K562 (cell line): ENCODE measurements around the gene PRDX2. TPM values are rescaled to one million over a fixed set of nuclear protein-coding genes. Genes with fewer than 3 reads are reported as not detected.

ENCODE experiments used
- CTBP1 ChIP-seq: fragments of 450-650 bp; IDR thresholded peaks from 2 replicates; pipeline ENCODE4 v1.6.1; 2016; ENCODE audit warnings: borderline replicate concordance
- ETV6 ChIP-seq, 3 experiments: fragments of 150-350 bp in 1 of 3; sonication (generic) in 1 of 3; formaldehyde crosslinking in 1 of 3; IDR thresholded peaks; 2 replicates each; pipeline versions ENCODE4 v1.6.1 to v1.8.0; 2014 to 2022; ENCODE audit warnings: borderline replicate concordance in 2 of 3, low read depth in 2 of 3, antibody characterized with exemption in 1 of 3, low read length in 1 of 3, mild to moderate bottlenecking in 1 of 3, missing genetic modification reagents in 1 of 3
- FOXK1 ChIP-seq: sonication (generic); formaldehyde crosslinking; IDR thresholded peaks from 2 replicates; pipeline ENCODE4 v1.8.0; 2022; ENCODE audit warnings: missing genetic modification reagents, mild to moderate bottlenecking, borderline replicate concordance
- HNRNPL ChIP-seq: fragments of 200-400 bp; formaldehyde crosslinking; IDR thresholded peaks from 2 replicates; pipeline ENCODE4 v1.6.1; 2017; ENCODE audit warnings: low read depth, mild to moderate bottlenecking, low read length
- IFI16 ChIP-seq: fragments of 250-450 bp; sonication (Bioruptor Pico); IDR thresholded peaks from 2 replicates; pipeline ENCODE4 v2.1.2; 2022; ENCODE audit warnings: mild to moderate bottlenecking, inconsistent platforms
- RBBP5 ChIP-seq: fragments of 200-600 bp; sonication (generic); IDR thresholded peaks from 2 replicates; pipeline ENCODE4 v1.6.1; 2012; ENCODE audit warnings: borderline replicate concordance, mild to moderate bottlenecking, low read length, control low read depth, inconsistent platforms; ENCODE audit not compliant: insufficient read depth, poor library complexity, severe bottlenecking
- YY1 ChIP-seq, 3 experiments: IDR thresholded peaks; 2 replicates each; pipeline ENCODE4 v1.6.1; 2011; ENCODE audit warnings: low read length in 2 of 3, mild to moderate bottlenecking in 2 of 3, moderate library complexity in 2 of 3, borderline replicate concordance in 1 of 3, control low read depth in 1 of 3, low read depth in 1 of 3; ENCODE audit not compliant: insufficient read depth in 3 of 3, insufficient replicate concordance in 2 of 3, control insufficient read depth in 1 of 3, insufficient read length in 1 of 3; ENCODE audit errors: extremely low read depth in 1 of 3
- ZNF79 ChIP-seq: fragments of 250-450 bp; sonication (Bioruptor Pico); IDR thresholded peaks from 2 replicates; pipeline ENCODE4 v1.4.0; 2020; ENCODE audit warnings: low read depth, mild to moderate bottlenecking, moderate library complexity
- polyA plus RNA-seq, 8 experiments: library from polyadenylated mRNA; depleted of rRNA in 4 of 8; stranded (reverse) in 5 of 8; unstranded in 3 of 8; fragments of >200 nt; fragmentation: Nextera tagmentation in 2 of 8; fragmentation: Illumina TruSeq in 1 of 8; extraction: Ambion mirVana in 2 of 8; extraction: Trizol in 1 of 8; gene quantifications; 2 replicates each; pipeline versions ENCODE4 v1.2.1 to v1.2.3, GENCODE V29; 2011 to 2014; ENCODE audit warnings: inconsistent platforms in 1 of 8, missing spikeins in 1 of 8
- total RNA-seq, 7 experiments: library from RNA; depleted of rRNA in 6 of 7; stranded (reverse); fragments of >200 nt in 6 of 7; fragmentation: Illumina TruSeq in 2 of 7; extraction: Trizol in 2 of 7; gene quantifications; 2 replicates each; pipeline versions ENCODE4 v1.2.1 to v1.2.3, GENCODE V29; 2011 to 2021; ENCODE audit warnings: low replicate concordance in 1 of 7
- TF ChIP-seq, protein P1 (sequence below): sonication (generic); formaldehyde crosslinking; IDR thresholded peaks from 2 replicates; pipeline ENCODE4 v1.8.1; 2023; ENCODE audit warnings: mild to moderate bottlenecking, missing genetic modification reagents
- TF ChIP-seq, protein P2 (sequence below), 3 experiments: fragments of 200-800 bp in 1 of 3; sonication (Bioruptor generic) in 1 of 3; sonication (generic) in 1 of 3; formaldehyde crosslinking in 1 of 3; IDR thresholded peaks; 2 replicates each; pipeline versions ENCODE4 v1.6.1 to v1.8.0; 2016 to 2022; ENCODE audit warnings: mild to moderate bottlenecking in 2 of 3, missing compliant biosample characterization in 2 of 3, missing genetic modification characterization in 2 of 3, missing genetic modification reagents in 1 of 3
- TF ChIP-seq, protein P3 (sequence below): fragments of 450-650 bp; formaldehyde crosslinking; IDR thresholded peaks from 2 replicates; pipeline ENCODE4 v1.4.0; 2020; ENCODE audit warnings: mild to moderate bottlenecking, moderate library complexity
- TF ChIP-seq, protein P4 (sequence below): fragments of 450-650 bp; IDR thresholded peaks from 2 replicates; pipeline ENCODE4 v1.6.1; 2016; ENCODE audit warnings: mild to moderate bottlenecking
- TF ChIP-seq, protein P5 (sequence below): fragments of 450-650 bp; formaldehyde crosslinking; IDR thresholded peaks from 2 replicates; pipeline ENCODE4 v1.4.0; 2022; ENCODE audit warnings: missing genetic modification characterization

The PRDX2 gene
- total and polyA plus RNA-seq, 9 of the 15 experiments (the other 6 are each of a cell fraction or from before 2014, with no cell fraction given), result 206 to 1,183 (median 415) TPM

DNA sequence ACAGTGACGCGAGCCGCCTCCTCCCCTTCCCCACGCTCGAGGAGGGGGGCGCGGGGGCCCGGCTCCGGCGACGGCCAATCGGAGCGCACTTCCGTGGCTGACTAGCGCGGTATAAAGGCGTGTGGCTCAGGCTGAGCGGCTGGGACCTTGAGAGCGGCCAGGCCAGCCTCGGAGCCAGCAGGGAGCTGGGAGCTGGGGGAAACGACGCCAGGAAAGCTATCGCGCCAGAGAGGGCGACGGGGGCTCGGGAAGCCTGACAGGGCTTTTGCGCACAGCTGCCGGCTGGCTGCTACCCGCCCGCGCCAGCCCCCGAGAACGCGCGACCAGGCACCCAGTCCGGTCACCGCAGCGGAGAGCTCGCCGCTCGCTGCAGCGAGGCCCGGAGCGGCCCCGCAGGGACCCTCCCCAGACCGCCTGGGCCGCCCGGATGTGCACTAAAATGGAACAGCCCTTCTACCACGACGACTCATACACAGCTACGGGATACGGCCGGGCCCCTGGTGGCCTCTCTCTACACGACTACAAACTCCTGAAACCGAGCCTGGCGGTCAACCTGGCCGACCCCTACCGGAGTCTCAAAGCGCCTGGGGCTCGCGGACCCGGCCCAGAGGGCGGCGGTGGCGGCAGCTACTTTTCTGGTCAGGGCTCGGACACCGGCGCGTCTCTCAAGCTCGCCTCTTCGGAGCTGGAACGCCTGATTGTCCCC lies 10.1 kb downstream of the PRDX2 start, which contains the start of gene JUNB (continued):
- peak; percentile 58; the same call in 1 of the 2 replicates for TF ChIP-seq FOXK1 (CRISPR knock-in tag)
- TF ChIP-seq YY1 (IDR thresholded peaks at IDR 0.05; ENCODE audit: borderline replicate concordance in 1 of 3, control insufficient read depth in 1 of 3, extremely low read depth in 1 of 3, insufficient read depth in 3 of 3, insufficient read length in 1 of 3, insufficient replicate concordance in 2 of 3, low read depth in 1 of 3, low read length in 2 of 3), result peak in 2 of 3 experiments; percentile 68 to 78
- no peak for TF ChIP-seq IFI16 (CRISPR knock-in tag)
- peak; percentile 89 for TF ChIP-seq CTBP1
- no peak for TF ChIP-seq ETV6 (IDR thresholded peaks at IDR 0.05; ENCODE audit: borderline replicate concordance in 1 of 2, low read depth in 2 of 2, low read length in 1 of 2)
- peak; percentile 73; the same call in 1 of the 2 replicates for TF ChIP-seq ETV6 (CRISPR knock-in tag; IDR thresholded peaks at IDR 0.05; ENCODE audit: borderline replicate concordance)
- TF ChIP-seq, protein P1, sequence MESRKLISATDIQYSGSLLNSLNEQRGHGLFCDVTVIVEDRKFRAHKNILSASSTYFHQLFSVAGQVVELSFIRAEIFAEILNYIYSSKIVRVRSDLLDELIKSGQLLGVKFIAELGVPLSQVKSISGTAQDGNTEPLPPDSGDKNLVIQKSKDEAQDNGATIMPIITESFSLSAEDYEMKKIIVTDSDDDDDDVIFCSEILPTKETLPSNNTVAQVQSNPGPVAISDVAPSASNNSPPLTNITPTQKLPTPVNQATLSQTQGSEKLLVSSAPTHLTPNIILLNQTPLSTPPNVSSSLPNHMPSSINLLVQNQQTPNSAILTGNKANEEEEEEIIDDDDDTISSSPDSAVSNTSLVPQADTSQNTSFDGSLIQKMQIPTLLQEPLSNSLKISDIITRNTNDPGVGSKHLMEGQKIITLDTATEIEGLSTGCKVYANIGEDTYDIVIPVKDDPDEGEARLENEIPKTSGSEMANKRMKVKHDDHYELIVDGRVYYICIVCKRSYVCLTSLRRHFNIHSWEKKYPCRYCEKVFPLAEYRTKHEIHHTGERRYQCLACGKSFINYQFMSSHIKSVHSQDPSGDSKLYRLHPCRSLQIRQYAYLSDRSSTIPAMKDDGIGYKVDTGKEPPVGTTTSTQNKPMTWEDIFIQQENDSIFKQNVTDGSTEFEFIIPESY, result peak; percentile 48; the same call in 1 of the 2 replicates
- TF ChIP-seq ZNF79, result no peak
- TF ChIP-seq, protein P2, sequence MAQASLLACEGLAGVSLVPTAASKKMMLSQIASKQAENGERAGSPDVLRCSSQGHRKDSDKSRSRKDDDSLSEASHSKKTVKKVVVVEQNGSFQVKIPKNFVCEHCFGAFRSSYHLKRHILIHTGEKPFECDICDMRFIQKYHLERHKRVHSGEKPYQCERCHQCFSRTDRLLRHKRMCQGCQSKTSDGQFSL (CRISPR knock-in tag; IDR thresholded peaks at IDR 0.05), result no peak
- TF ChIP-seq, protein P2 (tag; IDR thresholded peaks at IDR 0.05), result peak in 1 of 2 experiments; percentile 52; a peak in 2 of 4 replicates
- TF ChIP-seq, protein P3, sequence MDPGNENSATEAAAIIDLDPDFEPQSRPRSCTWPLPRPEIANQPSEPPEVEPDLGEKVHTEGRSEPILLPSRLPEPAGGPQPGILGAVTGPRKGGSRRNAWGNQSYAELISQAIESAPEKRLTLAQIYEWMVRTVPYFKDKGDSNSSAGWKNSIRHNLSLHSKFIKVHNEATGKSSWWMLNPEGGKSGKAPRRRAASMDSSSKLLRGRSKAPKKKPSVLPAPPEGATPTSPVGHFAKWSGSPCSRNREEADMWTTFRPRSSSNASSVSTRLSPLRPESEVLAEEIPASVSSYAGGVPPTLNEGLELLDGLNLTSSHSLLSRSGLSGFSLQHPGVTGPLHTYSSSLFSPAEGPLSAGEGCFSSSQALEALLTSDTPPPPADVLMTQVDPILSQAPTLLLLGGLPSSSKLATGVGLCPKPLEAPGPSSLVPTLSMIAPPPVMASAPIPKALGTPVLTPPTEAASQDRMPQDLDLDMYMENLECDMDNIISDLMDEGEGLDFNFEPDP, result peak; percentile 32; the same call in 1 of the 2 replicates
- TF ChIP-seq HNRNPL, result peak; percentile 92
- TF ChIP-seq, protein P4, sequence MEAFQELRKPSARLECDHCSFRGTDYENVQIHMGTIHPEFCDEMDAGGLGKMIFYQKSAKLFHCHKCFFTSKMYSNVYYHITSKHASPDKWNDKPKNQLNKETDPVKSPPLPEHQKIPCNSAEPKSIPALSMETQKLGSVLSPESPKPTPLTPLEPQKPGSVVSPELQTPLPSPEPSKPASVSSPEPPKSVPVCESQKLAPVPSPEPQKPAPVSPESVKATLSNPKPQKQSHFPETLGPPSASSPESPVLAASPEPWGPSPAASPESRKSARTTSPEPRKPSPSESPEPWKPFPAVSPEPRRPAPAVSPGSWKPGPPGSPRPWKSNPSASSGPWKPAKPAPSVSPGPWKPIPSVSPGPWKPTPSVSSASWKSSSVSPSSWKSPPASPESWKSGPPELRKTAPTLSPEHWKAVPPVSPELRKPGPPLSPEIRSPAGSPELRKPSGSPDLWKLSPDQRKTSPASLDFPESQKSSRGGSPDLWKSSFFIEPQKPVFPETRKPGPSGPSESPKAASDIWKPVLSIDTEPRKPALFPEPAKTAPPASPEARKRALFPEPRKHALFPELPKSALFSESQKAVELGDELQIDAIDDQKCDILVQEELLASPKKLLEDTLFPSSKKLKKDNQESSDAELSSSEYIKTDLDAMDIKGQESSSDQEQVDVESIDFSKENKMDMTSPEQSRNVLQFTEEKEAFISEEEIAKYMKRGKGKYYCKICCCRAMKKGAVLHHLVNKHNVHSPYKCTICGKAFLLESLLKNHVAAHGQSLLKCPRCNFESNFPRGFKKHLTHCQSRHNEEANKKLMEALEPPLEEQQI, result no peak
- TF ChIP-seq RBBP5, result peak; percentile 35
- TF ChIP-seq, protein P5, sequence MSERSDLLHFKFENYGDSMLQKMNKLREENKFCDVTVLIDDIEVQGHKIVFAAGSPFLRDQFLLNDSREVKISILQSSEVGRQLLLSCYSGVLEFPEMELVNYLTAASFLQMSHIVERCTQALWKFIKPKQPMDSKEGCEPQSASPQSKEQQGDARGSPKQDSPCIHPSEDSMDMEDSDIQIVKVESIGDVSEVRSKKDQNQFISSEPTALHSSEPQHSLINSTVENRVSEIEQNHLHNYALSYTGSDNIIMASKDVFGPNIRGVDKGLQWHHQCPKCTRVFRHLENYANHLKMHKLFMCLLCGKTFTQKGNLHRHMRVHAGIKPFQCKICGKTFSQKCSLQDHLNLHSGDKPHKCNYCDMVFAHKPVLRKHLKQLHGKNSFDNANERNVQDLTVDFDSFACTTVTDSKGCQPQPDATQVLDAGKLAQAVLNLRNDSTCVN (CRISPR knock-in tag), result 0 out of 2 replicates have a peak, but pooled peaks have one; percentile 44
